HL-60 (cell line): ENCODE data around the gene MRPL4.

ENCODE experiments used
- DNase-seq, 2 experiments: peaks; one replicate each; pipeline ENCODE4 v3.0.0-alpha.2; 2010 to 2020; ENCODE audit warnings: low read depth in 1 of 2, low spot score in 1 of 2
- H3K27ac ChIP-seq: fragments of 250-450 bp; sonication (Bioruptor Pico); replicated peaks from 2 replicates; pipeline ENCODE4 v1.5.1; 2020; ENCODE audit warnings: mild to moderate bottlenecking, moderate library complexity
- H3K27me3 ChIP-seq: fragments of 250-450 bp; sonication (Bioruptor Pico); 2 replicates; pipeline ENCODE4 v1.5.1; 2021; ENCODE audit warnings: mild to moderate bottlenecking, moderate library complexity; ENCODE audit not compliant: insufficient read depth, poor library complexity, severe bottlenecking
- H3K4me3 ChIP-seq: replicated peaks from 2 replicates; pipeline ENCODE4 v1.5.1; 2011; ENCODE audit warnings: mild to moderate bottlenecking, control low read depth, low read length; ENCODE audit not compliant: insufficient read depth
- CTCF ChIP-seq: IDR thresholded peaks from one replicate; pipeline ENCODE4 v1.5.1; 2011; ENCODE audit warnings: low read length, control low read depth, inconsistent platforms; ENCODE audit not compliant: insufficient read depth
- GABPA ChIP-seq: IDR thresholded peaks from 2 replicates; pipeline ENCODE4 v1.6.1; 2012; ENCODE audit warnings: low read depth
- POLR2AphosphoS5 ChIP-seq: IDR thresholded peaks from 2 replicates; pipeline ENCODE4 v1.6.1; 2012; ENCODE audit warnings: low read depth
- REST ChIP-seq: IDR thresholded peaks from 2 replicates; pipeline ENCODE4 v1.6.1; 2012; ENCODE audit warnings: low read depth; ENCODE audit not compliant: insufficient replicate concordance
- SPI1 ChIP-seq: IDR thresholded peaks from 2 replicates; pipeline ENCODE4 v1.6.1; 2012; ENCODE audit warnings: low read depth, mild to moderate bottlenecking, borderline replicate concordance

MRPL4 gene

GRCh38 chr19:10211061-10211460, 41.0 kb upstream of the MRPL4 start:
- DNase-seq = no peak
- no peak overlapping the region for H3K4me3 ChIP-seq
- no peaks in the 10 kb centered on the region for H3K27me3 ChIP-seq
- TF ChIP-seq POLR2AphosphoS5 (no peak), SPI1 (peak; percentile 13; the same call in 1 of the 2 replicates)
- no peak overlapping the region for H3K27ac ChIP-seq

- Histone ChIP-seq H3K4me3 (no peak overlapping the region), H3K27me3 (no peaks in the 10 kb centered on the region), H3K27ac (no peak overlapping the region)
- no peak for DNase-seq
- TF ChIP-seq POLR2AphosphoS5 (no peak), CTCF (no peak), SPI1 (no peak), REST (no peak), GABPA (no peak)
Measured at GRCh38 chr19:10211691-10212090, 40.3 kb upstream of the MRPL4 start.

- no peak overlapping the region for H3K27ac ChIP-seq
- no peak overlapping the region for H3K4me3 ChIP-seq
- no peaks in the 10 kb centered on the region for H3K27me3 ChIP-seq
- TF ChIP-seq CTCF (no peak), GABPA (no peak), SPI1 (no peak), POLR2AphosphoS5 (no peak)
- no peak for DNase-seq
Measured at GRCh38 chr19:10214784-10215183, 37.2 kb upstream of the MRPL4 start.

- DNase-seq = no peak
Measured at GRCh38 chr19:10217085-10217484, 34.9 kb upstream of the MRPL4 start.

More at GRCh38 chr19:10217085-10217484, 34.9 kb upstream of the MRPL4 start:
- TF ChIP-seq REST (no peak), GABPA (no peak), CTCF (no peak), SPI1 (no peak), POLR2AphosphoS5 (no peak)
- no peaks in the 10 kb centered on the region for H3K27me3 ChIP-seq
- H3K4me3 ChIP-seq = no peak overlapping the region
- no peak overlapping the region for H3K27ac ChIP-seq
